Mucosa of descending colon (tissue), 3 donors: ENCODE data around the gene ANGPTL4. TPM values are rescaled to one million over a fixed set of nuclear protein-coding genes. Genes with fewer than 3 reads are reported as not detected.

Source experiments
- ATAC-seq: fragments of 200-7000 bp; cut with Tn5 transposase; one replicate; pipeline ENCODE4 v1.9.1; 2020; ENCODE audit warnings: mild to moderate bottlenecking, moderate library complexity
- DNase-seq, 3 donors: peaks; one replicate each; pipeline ENCODE4 v3.0.0-alpha.2; 2020
- H3K36me3 ChIP-seq: fragments of 200-600 bp; one replicate; pipeline ENCODE4 v1.8.0; 2021; ENCODE audit warnings: low read depth, mild to moderate bottlenecking
- H3K4me1 ChIP-seq: fragments of 200-600 bp; one replicate; pipeline ENCODE4 v1.8.0; 2021; ENCODE audit warnings: low read depth, mild to moderate bottlenecking
- H3K4me3 ChIP-seq: fragments of 200-600 bp; one replicate; pipeline ENCODE4 v1.8.0; 2021; ENCODE audit warnings: mild to moderate bottlenecking
- H3K9me3 ChIP-seq: fragments of 200-600 bp; one replicate; pipeline ENCODE4 v1.8.0; 2021; ENCODE audit warnings: mild to moderate bottlenecking
- CTCF ChIP-seq: fragments of 200-600 bp; IDR thresholded peaks from one replicate; pipeline ENCODE4 v1.8.0; 2022; ENCODE audit warnings: antibody characterized with exemption, mild to moderate bottlenecking
- intact Hi-C, 2 donors: fragments of 100-400 bp; cut with DNase I in 1 of 2; cut with micrococcal nuclease in 1 of 2; formaldehyde crosslinking; loops; one replicate each; pipeline versions ENCODE4 v1.11.0 to v1.11.1; 2022; cut with DNase I, micrococcal nuclease
- total RNA-seq, 3 donors: library from RNA; stranded (reverse); fragmentation: NEBNext Ultra II Directional in 2 of 3; extraction: Animal tissue kit (Norgen Biotek cat#: 25700) in 2 of 3; gene quantifications; one replicate each; pipeline versions ENCODE4 v1.2.1 to v1.2.4, GENCODE V29; 2021 to 2023
- donor health status: DM: no; HTN: no; CAD: no; lungs with moderate emphysema.
- donor health status: DM: no; HTN: no; CAD: no.
- donor health status: DM: no; HTN: yes; CAD: no.

The ANGPTL4 gene
- total RNA-seq, 3 donors from 2014 or later: 2.8 to 9.5 (median 2.9) TPM

DNA sequence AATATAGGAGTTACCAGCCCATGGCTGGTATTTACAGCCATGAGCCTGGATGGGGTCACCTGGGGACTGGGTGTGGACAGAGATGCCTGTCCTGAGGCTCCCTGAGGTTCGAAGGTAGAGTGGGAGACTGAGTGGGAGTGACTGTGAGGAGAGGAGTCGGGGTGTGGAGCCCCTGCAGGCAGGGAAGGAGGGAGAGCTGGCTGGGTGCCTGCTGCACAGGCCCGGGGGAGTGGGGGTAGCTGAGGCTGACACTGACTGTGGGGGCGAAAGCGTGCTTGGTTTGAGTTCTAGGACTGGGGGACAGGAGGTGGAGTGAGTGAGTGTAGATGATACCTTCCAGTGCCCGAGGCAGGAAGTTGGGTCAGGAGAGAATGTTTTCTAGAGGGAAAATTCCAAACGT, 33.3 kb downstream of the ANGPTL4 start:
- no peak overlapping the region for H3K4me3 ChIP-seq
- no peaks in the 10 kb centered on the region for H3K9me3 ChIP-seq
- peaks cover 20% of the 10 kb centered on the region for H3K4me1 ChIP-seq
- no peaks in the 10 kb centered on the region for H3K36me3 ChIP-seq
- intact Hi-C loops: no loop called here
- ATAC-seq (no peak), DNase-seq (peak in 1 of 3 donors; percentile 34)
- no peak for TF ChIP-seq CTCF

DNA sequence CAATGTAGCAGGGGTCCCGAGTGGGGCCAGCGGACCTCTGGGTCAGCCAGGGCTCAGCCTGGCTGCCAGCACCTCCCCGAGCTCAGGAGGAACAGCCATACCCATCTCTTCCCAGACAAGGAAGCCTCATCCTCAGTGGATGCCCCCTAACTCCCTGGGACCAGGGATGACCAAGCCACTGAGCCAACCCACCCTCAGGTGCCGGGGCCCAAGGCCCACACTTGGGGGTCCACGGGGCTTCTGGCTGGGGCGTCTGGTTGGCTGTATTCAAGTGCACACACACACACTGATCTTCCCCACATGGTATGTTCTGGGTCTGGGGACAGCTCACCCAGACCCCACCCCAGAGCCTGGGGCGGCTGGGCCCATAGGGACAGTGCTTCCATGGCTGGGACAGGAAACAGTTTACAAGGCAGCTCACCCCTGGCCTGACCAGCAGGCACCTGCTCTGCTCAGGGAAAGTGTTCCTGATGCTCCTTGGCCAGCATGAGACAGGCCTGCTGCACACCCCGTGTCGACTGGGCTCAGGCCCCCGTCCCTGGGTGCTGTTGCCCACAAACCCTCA, 33.9 kb downstream of the ANGPTL4 start:
- ATAC-seq (no peak), DNase-seq (peak in 1 of 3 donors; percentile 48)
- Histone ChIP-seq H3K9me3 (no peaks in the 10 kb centered on the region), H3K36me3 (no peaks in the 10 kb centered on the region), H3K4me3 (no peak overlapping the region), H3K4me1 (peaks cover 20% of the 10 kb centered on the region)
- TF ChIP-seq CTCF: no peak
- intact Hi-C loops: no loop called here

- no peak for TF ChIP-seq CTCF
- Histone ChIP-seq H3K9me3 (no peaks in the 10 kb centered on the region), H3K4me1 (peaks cover 15% of the 10 kb centered on the region), H3K4me3 (no peak overlapping the region), H3K36me3 (peaks cover 4% of the 10 kb centered on the region)
- DNase-seq: no peak
- intact Hi-C loops: no loop called here
- no peak for ATAC-seq
These were observed 34.4 kb downstream of the ANGPTL4 start for GRCh38 chr19:8398311-8398771.

DNA sequence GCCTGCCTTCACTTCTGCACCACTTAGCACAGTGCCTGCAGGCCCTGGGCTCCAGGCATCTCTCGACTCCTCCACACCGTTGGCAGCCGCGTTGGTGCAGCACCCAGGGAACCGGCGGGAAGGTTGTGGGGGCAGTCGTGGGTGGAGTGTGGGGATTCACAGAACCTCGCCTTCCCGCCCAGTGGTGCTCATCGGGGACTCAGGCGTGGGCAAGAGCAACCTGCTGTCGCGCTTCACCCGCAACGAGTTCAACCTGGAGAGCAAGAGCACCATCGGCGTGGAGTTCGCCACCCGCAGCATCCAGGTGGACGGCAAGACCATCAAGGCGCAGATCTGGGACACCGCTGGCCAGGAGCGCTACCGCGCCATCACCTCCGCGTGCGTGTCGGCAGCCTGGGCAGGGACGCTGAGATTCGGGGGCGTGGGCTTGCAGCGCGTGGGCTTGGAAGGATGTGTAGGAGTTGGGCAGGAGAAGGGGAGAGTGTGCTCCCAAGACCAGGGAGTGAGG, 35.8 kb downstream of the ANGPTL4 start:
- TF ChIP-seq CTCF: no peak
- intact Hi-C loops: no loop called here
- ATAC-seq: no peak
- no peak overlapping the region for H3K4me3 ChIP-seq
- peak in 1 of 3 donors; percentile 53 for DNase-seq
- H3K9me3 ChIP-seq: no peaks in the 10 kb centered on the region
- H3K4me1 ChIP-seq: peaks cover 8% of the 10 kb centered on the region
- peaks cover 5% of the 10 kb centered on the region for H3K36me3 ChIP-seq

DNA sequence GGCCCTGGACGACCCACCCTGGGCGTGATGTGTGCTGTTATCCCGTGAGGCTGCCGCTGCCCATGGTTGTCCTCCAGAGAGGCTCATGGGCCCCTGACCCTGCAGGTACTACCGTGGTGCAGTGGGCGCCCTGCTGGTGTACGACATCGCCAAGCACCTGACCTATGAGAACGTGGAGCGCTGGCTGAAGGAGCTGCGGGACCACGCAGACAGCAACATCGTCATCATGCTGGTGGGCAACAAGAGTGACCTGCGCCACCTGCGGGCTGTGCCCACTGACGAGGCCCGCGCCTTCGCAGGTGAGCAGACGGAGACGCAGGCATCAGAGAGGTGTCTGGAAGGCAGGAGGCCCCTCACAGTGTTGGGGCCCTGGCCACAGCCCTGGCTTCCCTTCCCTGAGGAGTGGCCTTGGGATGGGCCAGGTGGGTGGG, 38.0 kb downstream of the ANGPTL4 start:
- H3K4me3 ChIP-seq: no peak overlapping the region
- no peaks in the 10 kb centered on the region for H3K9me3 ChIP-seq
- intact Hi-C loops: no loop called here
- TF ChIP-seq CTCF: no peak
- DNase-seq (peak in 1 of 3 donors; percentile 39), ATAC-seq (no peak)
- peaks cover 2% of the 10 kb centered on the region for H3K4me1 ChIP-seq
- H3K36me3 ChIP-seq: peaks cover 5% of the 10 kb centered on the region
